HCT116 (cell line): ENCODE results near the gene PLEKHO2.

Experiments
- EGR1 ChIP-seq: IDR thresholded peaks from 2 replicates; pipeline ENCODE4 v1.6.1; 2012; ENCODE audit warnings: low read depth
- EZH2 ChIP-seq: fragments of 200-600 bp; sonication (generic); IDR thresholded peaks from 2 replicates; pipeline ENCODE4 v1.6.1; 2017; ENCODE audit warnings: antibody characterized with exemption, mixed run types
- EZH2phosphoT487 ChIP-seq: fragments of 200-600 bp; IDR thresholded peaks from 2 replicates; pipeline ENCODE4 v1.6.1; 2018; ENCODE audit warnings: antibody characterized with exemption, borderline replicate concordance
- FOSL1 ChIP-seq: IDR thresholded peaks from 2 replicates; pipeline ENCODE4 v1.6.1; 2012; ENCODE audit warnings: low read depth
- JUND ChIP-seq: IDR thresholded peaks from 2 replicates; pipeline ENCODE4 v1.6.1; 2012
- POLR2A ChIP-seq: IDR thresholded peaks from 2 replicates; pipeline ENCODE4 v1.7.0; 2011; ENCODE audit warnings: borderline replicate concordance; ENCODE audit not compliant: insufficient read depth, insufficient read length; ENCODE audit errors: extremely low read depth
- POLR2AphosphoS5 ChIP-seq: IDR thresholded peaks from 2 replicates; pipeline ENCODE4 v1.6.1; 2011; ENCODE audit warnings: mild to moderate bottlenecking, low read depth, low read length, moderate library complexity
- SP1 ChIP-seq: IDR thresholded peaks from 2 replicates; pipeline ENCODE4 v1.6.1; 2012; ENCODE audit warnings: low read depth
- TCF7L2 ChIP-seq: IDR thresholded peaks from 2 replicates; pipeline ENCODE4 v1.7.0; 2011; ENCODE audit warnings: borderline replicate concordance, inconsistent platforms; ENCODE audit not compliant: insufficient read depth, insufficient read length; ENCODE audit errors: extremely low read depth
- TF ChIP-seq, protein P1 (sequence below), 3 experiments: fragments of 200-600 bp in 1 of 3; sonication (generic) in 1 of 3; IDR thresholded peaks in 2 of 3; conservative IDR thresholded peaks in 1 of 3; 2 replicates each; pipeline ENCODE4 v1.5.1; 2012 to 2017; ENCODE audit warnings: low read depth in 2 of 3, low read length in 2 of 3, antibody characterized with exemption in 1 of 3, borderline replicate concordance in 1 of 3, control low read depth in 1 of 3, mild to moderate bottlenecking in 1 of 3, mixed read lengths in 1 of 3, mixed run types in 1 of 3, moderate library complexity in 1 of 3; ENCODE audit not compliant: insufficient read depth in 1 of 3
- TF ChIP-seq, protein P2 (sequence below): IDR thresholded peaks from 2 replicates; pipeline ENCODE4 v1.6.1; 2012

DNA sequence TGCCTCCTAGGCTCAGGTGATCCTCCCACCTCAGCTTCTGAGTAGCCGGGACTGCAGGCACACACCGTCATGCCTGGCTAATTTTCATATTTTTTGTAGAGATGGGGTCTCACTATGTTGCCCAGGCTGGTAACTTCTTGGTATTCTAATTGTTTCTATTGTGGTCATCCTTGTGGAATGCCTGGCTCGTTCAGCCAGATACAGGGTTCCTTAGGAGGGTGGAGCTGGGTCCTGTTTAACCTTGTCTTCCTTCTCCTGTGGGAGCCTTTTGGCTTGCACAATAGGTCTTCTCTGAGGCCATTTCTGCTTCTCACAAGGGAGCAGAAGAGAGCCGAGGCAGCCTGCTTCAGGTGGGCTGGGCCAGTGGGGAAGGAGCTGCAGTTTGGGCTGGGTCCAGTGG, 15.7 kb downstream of the PLEKHO2 start:
- TF ChIP-seq, protein P1, sequence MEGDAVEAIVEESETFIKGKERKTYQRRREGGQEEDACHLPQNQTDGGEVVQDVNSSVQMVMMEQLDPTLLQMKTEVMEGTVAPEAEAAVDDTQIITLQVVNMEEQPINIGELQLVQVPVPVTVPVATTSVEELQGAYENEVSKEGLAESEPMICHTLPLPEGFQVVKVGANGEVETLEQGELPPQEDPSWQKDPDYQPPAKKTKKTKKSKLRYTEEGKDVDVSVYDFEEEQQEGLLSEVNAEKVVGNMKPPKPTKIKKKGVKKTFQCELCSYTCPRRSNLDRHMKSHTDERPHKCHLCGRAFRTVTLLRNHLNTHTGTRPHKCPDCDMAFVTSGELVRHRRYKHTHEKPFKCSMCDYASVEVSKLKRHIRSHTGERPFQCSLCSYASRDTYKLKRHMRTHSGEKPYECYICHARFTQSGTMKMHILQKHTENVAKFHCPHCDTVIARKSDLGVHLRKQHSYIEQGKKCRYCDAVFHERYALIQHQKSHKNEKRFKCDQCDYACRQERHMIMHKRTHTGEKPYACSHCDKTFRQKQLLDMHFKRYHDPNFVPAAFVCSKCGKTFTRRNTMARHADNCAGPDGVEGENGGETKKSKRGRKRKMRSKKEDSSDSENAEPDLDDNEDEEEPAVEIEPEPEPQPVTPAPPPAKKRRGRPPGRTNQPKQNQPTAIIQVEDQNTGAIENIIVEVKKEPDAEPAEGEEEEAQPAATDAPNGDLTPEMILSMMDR (IDR thresholded peaks at IDR 0.05 in 2 of 3, conservative IDR thresholded peaks at IDR 0.05 in 1 of 3; ENCODE audit: borderline replicate concordance in 1 of 3, insufficient read depth in 1 of 3, low read depth in 2 of 3, low read length in 2 of 3) = no peak
- TF ChIP-seq JUND = no peak
- no peak for TF ChIP-seq POLR2AphosphoS5
- no peak for TF ChIP-seq EGR1
- TF ChIP-seq POLR2A = no peak
- no peak for TF ChIP-seq EZH2
- TF ChIP-seq FOSL1 = no peak
- no peak for TF ChIP-seq TCF7L2
- TF ChIP-seq, protein P2, sequence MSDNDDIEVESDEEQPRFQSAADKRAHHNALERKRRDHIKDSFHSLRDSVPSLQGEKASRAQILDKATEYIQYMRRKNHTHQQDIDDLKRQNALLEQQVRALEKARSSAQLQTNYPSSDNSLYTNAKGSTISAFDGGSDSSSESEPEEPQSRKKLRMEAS = no peak
- no peak for TF ChIP-seq SP1
- no peak for TF ChIP-seq EZH2phosphoT487
